Fibroblast of skin of left quadriceps (primary cell): ENCODE data around the gene MYB.

Source experiments
- DNase-seq, 2 experiments: peaks; one replicate each; pipeline ENCODE4 v3.0.0-alpha.2; 2013; ENCODE audit warnings: low read depth in 2 of 2

The MYB gene

DNA sequence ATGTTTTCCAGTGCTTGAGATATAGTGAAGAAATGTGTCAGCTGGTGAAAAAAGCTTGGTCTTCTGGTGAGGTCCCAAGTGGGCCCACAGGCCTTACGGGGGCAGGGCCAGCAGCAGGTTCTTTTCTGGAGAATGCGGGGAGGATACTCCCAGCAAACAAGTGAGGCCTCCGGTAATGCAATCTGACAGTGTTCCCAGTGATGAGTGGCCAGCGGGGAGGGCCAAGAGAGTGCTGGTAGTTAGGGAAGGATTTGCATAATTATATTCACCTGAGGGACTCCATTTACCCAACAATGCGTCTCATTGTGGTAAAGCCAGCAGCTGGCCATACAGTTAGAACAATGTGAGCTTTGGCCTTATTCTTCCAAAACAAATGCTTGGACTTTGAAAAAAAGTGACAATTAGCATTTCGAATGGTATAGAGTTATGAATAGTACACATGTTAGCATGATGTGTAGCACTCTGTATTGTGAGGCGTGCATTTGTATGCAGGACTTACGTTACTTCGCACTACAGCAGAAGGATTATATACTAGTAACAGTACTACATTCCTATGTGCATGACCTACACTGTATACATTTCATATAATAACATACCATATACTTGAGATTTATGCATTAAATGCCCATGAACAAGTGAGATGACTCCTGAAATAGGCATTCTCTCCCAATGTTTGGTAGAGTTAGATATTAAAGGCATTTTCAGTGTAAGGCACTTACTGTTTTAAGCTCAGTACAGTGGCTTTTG, 69.8 kb downstream of the MYB start:
- no peak for DNase-seq

GRCh38 chr6:135251498-135252441, 70.7 kb downstream of the MYB start:
- DNase-seq = peak; percentile 12 to 15

DNA sequence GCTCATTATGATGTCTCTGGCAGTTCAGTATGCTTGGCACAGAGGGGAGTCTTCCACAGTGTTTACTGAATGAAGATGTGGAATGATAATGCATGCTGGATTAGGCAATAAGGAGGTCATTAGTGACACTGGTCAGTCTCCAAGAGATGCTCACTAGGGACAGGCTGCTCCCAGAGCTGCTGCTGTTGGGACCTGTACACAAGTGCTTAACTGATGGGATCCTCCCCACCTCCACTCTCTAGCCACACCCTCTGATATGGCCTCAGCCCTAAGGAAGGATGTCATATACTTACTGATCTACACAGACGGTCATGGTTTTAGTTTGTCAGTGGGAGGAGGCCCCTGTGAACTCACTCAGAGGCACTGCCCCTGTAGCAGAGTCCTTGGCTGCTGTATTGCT, 73.4 kb downstream of the MYB start:
- DNase-seq = no peak

DNA sequence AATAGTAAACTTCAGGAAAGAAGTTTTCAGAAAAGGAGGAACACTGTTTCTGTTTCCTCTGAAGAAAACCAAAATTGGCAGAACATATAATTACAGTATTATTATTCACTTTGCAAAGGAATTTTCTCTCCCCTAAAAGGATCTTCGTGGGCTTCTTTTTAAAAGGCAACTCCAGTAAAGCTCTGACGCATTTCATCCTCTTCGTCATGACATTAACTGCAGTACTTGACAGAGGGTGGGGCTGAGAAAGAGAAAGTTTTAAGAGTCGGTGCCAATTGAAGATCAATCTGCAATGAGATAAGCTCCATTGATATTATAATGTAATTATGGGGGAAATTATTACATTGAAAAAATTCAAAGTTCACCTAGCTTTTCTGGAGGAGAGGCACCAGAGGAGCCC, 75.8 kb downstream of the MYB start:
- DNase-seq = no peak

GRCh38 chr6:135257631-135258405, 76.7 kb downstream of the MYB start:
- no peak for DNase-seq

DNA sequence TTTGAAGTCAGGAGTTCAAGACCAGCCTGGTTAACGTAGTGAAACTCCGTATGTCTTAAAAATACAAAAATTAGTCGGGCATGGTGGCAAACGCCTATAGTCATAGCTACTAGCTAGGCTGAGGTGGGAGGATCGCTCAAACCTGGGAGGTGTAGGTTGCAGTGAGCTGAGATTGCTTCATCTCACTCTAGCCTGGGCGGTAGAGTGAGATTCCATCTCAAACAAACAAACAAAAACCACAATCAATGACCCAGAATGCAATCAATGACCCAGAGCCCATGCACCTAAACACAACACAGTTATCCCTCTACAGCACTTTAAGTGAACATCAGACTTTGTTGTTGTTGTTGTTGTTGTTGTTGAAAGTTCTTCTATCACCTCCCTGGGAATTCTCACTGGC, 77.9 kb downstream of the MYB start:
- no peak for DNase-seq

- DNase-seq = no peak
Measured at GRCh38 chr6:135260612-135261011, 79.5 kb downstream of the MYB start.

DNA sequence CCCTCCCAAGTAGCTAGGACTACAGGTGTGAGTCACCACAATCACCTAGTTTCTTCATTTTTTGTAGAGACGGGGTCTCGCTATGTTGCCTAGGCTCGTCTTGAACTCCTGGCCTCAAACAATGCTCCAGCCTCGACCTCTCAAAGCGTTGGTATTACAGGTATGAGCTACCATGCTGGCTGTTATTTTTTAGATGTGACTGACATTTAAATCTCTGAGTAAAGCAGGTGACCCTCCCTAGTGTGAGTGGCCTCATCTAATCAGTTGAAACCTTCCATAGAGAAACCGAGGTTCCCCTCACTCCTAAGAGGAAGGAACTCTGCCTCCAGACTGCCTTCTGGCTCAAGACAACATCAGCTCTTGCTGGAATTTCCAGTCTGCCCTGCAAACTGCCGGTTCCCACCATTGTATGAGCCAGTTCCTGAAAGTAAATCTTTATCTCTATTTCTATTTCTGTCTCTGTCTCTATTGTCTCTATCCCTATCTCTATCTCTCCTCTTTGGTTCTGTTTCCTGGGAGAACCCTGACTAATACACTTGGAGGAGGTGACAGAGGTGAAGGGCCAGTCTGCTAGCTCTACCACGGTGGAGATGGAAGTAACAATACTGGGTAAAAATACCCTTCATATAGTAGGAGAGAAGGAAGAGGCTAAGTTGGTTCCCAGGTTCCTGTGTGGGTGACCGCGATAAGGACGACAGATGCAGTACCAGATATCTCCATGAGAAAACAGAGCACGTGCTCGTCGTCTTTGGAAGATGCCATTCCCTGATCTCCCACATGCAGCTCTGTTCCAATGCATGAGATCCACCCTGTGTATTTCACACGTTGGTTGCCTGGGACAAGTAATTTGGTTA, 81.0 kb downstream of the MYB start:
- no peak for DNase-seq

DNA sequence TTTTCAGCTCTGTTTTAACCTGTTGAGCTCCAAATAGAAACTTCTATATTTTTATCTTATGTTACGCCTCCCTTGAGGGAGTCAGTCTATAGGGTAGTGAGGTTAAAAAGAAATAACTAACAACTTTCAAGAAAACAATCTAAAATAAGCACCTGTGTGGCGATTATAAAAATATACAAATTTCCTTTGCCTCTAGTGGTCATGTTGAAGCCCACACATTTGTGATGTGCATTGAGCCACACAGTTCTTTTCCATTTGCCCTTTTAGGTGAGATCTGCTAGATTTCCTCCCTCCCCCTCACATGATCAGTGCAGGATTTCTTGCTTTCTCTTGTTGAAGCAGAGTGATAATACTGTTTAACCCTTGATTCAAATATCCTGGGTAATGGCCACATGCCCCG, 84.2 kb downstream of the MYB start:
- DNase-seq = no peak

- DNase-seq = no peak
Measured at GRCh38 chr6:135266675-135267074, 85.6 kb downstream of the MYB start.

GRCh38 chr6:135267085-135267484, 86.0 kb downstream of the MYB start:
- no peak for DNase-seq

DNA sequence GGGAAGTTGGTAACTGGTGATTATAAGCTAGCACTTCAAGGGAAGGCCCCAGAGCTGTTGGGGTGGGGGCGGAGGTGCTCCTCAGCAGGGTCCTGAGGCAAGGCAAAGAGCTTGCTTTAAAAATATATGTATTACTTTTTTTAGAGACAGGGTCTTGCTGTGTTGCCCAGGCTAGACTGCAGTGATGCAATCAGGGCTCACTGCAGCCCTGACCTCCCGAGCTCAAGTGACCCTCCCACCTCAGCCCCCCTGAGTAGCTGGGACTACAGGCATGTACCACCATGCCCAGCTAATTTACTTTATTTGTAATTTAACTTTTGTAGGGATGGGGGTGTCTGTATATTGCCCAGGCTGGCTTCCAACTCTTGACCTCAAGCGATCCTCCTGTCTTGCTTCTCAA, 87.2 kb downstream of the MYB start:
- no peak for DNase-seq

DNA sequence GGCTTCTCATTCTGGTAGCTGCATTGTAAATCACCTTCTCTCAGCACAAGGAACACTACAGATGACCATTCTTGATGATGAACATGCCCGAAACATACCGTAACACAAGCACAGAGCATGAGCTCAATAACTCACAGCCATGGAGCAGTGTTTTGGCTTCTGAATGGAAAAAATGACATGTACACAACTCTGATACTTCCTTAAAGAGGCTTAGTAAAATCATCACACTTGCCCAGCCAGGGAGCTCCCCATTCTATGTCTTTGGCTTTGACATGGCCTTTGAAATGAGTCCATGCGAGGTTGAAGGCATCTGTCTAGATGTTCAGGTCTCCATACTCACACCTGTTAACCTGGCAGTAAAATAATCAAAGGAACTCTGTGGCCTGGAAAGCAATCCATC, 87.6 kb downstream of the MYB start:
- no peak for DNase-seq
